ENCODE results near the gene GOLGA7B.

DNA sequence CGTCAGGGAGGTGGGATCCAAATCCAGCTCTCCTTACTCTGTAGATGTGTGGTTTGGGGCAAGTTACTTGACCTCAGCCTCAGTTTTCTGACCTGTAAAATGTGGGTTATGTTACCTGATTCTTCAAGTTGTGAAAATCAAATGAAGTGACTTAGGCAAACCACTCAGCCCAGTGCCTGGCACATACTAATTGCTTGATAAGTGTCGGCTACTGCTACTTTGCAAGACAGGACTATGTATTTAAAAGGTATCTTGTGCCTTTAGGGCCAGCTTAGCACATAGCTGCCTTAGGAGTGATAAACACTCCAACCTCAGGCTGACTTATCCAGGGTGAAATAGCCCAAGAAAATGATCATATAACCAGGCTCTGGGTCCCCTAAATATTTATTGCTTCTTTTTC, 42.9 kb downstream of the GOLGA7B start:
- TF ChIP-seq, protein P1, sequence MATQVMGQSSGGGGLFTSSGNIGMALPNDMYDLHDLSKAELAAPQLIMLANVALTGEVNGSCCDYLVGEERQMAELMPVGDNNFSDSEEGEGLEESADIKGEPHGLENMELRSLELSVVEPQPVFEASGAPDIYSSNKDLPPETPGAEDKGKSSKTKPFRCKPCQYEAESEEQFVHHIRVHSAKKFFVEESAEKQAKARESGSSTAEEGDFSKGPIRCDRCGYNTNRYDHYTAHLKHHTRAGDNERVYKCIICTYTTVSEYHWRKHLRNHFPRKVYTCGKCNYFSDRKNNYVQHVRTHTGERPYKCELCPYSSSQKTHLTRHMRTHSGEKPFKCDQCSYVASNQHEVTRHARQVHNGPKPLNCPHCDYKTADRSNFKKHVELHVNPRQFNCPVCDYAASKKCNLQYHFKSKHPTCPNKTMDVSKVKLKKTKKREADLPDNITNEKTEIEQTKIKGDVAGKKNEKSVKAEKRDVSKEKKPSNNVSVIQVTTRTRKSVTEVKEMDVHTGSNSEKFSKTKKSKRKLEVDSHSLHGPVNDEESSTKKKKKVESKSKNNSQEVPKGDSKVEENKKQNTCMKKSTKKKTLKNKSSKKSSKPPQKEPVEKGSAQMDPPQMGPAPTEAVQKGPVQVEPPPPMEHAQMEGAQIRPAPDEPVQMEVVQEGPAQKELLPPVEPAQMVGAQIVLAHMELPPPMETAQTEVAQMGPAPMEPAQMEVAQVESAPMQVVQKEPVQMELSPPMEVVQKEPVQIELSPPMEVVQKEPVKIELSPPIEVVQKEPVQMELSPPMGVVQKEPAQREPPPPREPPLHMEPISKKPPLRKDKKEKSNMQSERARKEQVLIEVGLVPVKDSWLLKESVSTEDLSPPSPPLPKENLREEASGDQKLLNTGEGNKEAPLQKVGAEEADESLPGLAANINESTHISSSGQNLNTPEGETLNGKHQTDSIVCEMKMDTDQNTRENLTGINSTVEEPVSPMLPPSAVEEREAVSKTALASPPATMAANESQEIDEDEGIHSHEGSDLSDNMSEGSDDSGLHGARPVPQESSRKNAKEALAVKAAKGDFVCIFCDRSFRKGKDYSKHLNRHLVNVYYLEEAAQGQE (IDR thresholded peaks at IDR 0.05; ENCODE audit: low read depth, low read length): no peak
- TF ChIP-seq, protein P2, sequence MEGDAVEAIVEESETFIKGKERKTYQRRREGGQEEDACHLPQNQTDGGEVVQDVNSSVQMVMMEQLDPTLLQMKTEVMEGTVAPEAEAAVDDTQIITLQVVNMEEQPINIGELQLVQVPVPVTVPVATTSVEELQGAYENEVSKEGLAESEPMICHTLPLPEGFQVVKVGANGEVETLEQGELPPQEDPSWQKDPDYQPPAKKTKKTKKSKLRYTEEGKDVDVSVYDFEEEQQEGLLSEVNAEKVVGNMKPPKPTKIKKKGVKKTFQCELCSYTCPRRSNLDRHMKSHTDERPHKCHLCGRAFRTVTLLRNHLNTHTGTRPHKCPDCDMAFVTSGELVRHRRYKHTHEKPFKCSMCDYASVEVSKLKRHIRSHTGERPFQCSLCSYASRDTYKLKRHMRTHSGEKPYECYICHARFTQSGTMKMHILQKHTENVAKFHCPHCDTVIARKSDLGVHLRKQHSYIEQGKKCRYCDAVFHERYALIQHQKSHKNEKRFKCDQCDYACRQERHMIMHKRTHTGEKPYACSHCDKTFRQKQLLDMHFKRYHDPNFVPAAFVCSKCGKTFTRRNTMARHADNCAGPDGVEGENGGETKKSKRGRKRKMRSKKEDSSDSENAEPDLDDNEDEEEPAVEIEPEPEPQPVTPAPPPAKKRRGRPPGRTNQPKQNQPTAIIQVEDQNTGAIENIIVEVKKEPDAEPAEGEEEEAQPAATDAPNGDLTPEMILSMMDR (IDR thresholded peaks at IDR 0.05): no peak
- TF ChIP-seq, protein P3, sequence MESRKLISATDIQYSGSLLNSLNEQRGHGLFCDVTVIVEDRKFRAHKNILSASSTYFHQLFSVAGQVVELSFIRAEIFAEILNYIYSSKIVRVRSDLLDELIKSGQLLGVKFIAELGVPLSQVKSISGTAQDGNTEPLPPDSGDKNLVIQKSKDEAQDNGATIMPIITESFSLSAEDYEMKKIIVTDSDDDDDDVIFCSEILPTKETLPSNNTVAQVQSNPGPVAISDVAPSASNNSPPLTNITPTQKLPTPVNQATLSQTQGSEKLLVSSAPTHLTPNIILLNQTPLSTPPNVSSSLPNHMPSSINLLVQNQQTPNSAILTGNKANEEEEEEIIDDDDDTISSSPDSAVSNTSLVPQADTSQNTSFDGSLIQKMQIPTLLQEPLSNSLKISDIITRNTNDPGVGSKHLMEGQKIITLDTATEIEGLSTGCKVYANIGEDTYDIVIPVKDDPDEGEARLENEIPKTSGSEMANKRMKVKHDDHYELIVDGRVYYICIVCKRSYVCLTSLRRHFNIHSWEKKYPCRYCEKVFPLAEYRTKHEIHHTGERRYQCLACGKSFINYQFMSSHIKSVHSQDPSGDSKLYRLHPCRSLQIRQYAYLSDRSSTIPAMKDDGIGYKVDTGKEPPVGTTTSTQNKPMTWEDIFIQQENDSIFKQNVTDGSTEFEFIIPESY (IDR thresholded peaks at IDR 0.05; ENCODE audit: borderline replicate concordance, low read depth): no peak
- TF ChIP-seq CHD2 (IDR thresholded peaks at IDR 0.05; ENCODE audit: low read length, partially characterized antibody): no peak
- no peak for TF ChIP-seq SMC3 (IDR thresholded peaks at IDR 0.05; ENCODE audit: low read depth, low read length)
- no peak for TF ChIP-seq FOXJ3 (CRISPR knock-in tag; IDR thresholded peaks at IDR 0.05)
- TF ChIP-seq EZH2phosphoT487 (IDR thresholded peaks at IDR 0.05; ENCODE audit: borderline replicate concordance, low read depth): no peak

Measured in SK-N-SH (cell line).